Raji (cell line): ENCODE results near the gene RAB28.

ENCODE experiments used
- POLR2A ChIP-seq: IDR thresholded peaks from 2 replicates; pipeline ENCODE4 v1.6.1; 2011; ENCODE audit warnings: low read depth, low read length, control low read depth; ENCODE audit not compliant: insufficient read depth

Gene RAB28

GRCh38 chr4:13329963-13330362 lies 154.2 kb downstream of the RAB28 start:
- TF ChIP-seq POLR2A: no peak

- no peak for TF ChIP-seq POLR2A
Observed at GRCh38 chr4:13329340-13329850, 154.7 kb downstream of the RAB28 start.

- TF ChIP-seq POLR2A: no peak
Observed at GRCh38 chr4:13328591-13328990, 155.5 kb downstream of the RAB28 start.

GRCh38 chr4:13327991-13328390 lies 156.1 kb downstream of the RAB28 start:
- TF ChIP-seq POLR2A: no peak

- no peak for TF ChIP-seq POLR2A
Observed at GRCh38 chr4:13325744-13326143, 158.4 kb downstream of the RAB28 start.

GRCh38 chr4:13323921-13324320 lies 160.2 kb downstream of the RAB28 start:
- no peak for TF ChIP-seq POLR2A

GRCh38 chr4:13322681-13323101 lies 161.4 kb downstream of the RAB28 start:
- TF ChIP-seq POLR2A: no peak
